GM18517 (cell line): ENCODE results near the gene NETO2.
"Not testable (repeated sequence)": the region's sequence is repeated elsewhere in the genome, so short reads cannot be mapped to it uniquely, and the experiment has no call there.

Experiments
- ATAC-seq: cut with Tn5 transposase; IDR thresholded peaks from one replicate; pipeline ENCODE4 v1.9.1; 2021; ENCODE audit warnings: mild to moderate bottlenecking, moderate library complexity; ENCODE audit not compliant: unreplicated experiment

Gene NETO2

GRCh38 chr16:47136099-47136842, 7.5 kb downstream of the NETO2 start:
- no peak for ATAC-seq

DNA sequence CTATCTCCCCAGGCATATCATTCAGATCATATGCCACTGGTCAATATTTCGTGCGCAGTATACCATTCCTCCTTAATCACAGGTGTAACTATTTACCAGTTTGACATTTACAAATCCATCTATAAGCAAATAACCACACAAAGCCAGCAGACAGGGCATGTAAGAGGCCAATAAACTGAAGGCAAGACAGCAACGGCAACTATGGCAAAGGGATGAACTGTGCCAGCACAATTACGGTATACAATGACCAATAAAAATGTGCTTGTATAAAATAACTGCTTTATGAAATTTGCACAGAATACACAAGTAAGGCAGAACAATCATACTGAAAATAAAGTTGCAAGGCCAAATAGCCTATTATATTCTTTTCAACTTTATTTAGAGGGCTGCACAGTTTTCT, 9.2 kb downstream of the NETO2 start:
- ATAC-seq: no peak

DNA sequence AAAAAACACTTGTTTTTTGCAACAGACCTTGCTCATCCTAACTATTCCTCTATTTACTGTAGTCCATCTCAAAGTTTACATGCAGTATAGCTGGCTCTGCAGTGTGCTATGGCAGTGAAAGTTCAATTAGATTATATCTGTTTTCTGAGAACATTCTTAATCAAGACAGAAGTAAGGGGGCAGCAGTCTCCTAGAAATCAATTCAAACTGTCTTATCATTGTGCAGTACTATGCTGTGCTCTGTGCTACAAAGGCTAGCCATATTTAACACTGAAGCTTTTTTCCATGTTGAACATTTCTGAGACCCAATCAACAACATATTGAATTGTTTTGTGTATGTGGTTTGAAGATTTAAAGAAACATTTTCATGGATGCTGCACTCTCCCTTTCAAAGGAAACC, 11.4 kb downstream of the NETO2 start:
- no peak for ATAC-seq

GRCh38 chr16:47129755-47130435, 13.8 kb downstream of the NETO2 start:
- no peak for ATAC-seq

GRCh38 chr16:47127541-47127940, 16.2 kb downstream of the NETO2 start:
- ATAC-seq: no peak

DNA sequence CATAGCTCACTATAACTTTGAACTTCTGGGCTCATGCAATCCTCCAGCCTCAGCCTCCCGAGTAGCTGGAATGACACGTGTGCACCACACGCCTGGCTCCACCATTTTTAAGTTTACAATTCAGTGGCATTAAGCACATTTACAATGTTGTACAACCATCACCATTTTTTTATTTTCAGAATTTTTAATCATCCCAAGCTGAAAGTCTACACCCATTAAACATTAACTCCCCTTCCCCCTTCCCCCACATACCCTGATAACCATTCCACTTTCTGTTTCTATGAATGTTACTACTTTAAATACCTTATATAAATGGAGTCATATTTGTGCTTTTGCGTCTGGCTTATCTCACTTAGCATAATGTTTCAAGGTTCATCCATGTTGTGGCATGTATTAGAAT, 18.0 kb downstream of the NETO2 start:
- ATAC-seq: no peak

DNA sequence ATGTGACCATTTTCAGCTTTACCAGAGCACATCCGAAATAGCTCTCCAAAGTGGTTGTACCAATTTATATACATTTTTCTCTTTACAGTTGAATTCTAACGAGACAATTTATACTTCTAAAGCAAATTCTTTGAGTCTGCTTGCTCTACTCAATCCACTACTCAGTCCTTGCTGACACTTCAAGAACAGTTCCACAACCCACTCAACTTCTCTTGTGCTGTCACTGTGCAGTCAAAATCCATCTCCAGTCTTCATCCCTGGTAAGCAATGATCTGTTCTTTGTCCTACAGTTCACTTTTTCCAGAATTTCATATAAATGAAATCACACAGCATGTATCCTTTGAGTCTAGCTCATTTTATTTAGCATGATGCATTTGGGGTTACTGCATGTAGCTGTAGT, 30.6 kb downstream of the NETO2 start:
- no peak for ATAC-seq

GRCh38 chr16:47110939-47111338, 32.8 kb downstream of the NETO2 start:
- no peak for ATAC-seq

GRCh38 chr16:47109361-47109760, 34.4 kb downstream of the NETO2 start:
- ATAC-seq: no peak

DNA sequence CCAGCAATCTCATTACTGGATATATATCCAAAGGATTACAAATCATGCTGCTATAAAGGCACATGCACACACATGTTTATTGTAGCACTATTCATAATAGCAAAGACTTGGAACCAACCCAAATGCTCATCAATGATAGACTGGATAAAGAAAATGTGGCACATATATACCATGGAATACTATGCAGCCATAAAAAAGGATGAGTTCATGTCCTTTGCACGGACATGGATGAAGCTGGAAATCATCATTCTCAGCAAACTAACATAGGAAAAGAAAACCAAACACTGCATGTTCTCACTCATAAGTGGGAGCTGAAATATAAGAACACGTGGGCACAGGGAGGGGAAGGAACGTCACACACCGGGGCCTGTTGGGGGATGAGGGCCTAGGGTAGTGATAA, 40.8 kb downstream of the NETO2 start:
- not testable (repeated sequence) for ATAC-seq

- ATAC-seq: not testable (repeated sequence)
These were observed 46.6 kb downstream of the NETO2 start for GRCh38 chr16:47097154-47097553.

DNA sequence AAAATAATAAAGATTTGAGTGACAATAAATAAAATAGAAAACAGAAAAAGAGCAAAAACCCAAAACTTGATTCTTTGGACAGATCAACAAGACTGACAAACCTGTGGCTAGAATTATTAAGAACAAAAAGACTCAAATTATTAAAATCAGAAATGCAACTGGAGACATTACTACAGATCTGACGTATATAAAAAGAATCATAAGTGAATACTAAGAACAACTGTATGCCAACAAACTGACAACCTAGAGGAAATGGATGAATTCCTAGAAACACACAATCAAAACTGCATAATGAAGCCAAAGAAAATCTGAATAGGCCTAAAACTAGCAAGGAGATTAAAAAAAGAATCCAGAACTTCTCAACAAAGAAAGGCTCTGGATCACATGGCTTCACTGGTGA, 47.4 kb downstream of the NETO2 start:
- ATAC-seq: no peak

DNA sequence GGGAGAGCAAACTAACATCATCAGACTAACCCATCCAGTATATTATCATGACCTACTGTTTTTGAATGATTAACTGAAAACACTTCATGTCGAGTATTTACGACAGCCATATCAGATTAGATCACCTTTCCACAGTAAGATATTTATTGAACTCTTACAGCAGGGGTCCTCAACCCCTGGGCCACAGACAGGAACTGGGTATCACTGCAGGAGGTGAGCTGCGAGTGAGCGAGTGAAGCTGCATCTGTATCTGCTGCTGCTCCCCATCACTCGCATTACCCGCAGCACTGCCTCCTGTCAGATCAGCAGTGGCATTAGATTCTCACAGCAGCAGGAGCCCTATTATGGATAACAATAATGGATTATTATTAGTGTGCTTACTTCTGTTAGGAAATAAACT, 59.5 kb downstream of the NETO2 start:
- no peak for ATAC-seq

DNA sequence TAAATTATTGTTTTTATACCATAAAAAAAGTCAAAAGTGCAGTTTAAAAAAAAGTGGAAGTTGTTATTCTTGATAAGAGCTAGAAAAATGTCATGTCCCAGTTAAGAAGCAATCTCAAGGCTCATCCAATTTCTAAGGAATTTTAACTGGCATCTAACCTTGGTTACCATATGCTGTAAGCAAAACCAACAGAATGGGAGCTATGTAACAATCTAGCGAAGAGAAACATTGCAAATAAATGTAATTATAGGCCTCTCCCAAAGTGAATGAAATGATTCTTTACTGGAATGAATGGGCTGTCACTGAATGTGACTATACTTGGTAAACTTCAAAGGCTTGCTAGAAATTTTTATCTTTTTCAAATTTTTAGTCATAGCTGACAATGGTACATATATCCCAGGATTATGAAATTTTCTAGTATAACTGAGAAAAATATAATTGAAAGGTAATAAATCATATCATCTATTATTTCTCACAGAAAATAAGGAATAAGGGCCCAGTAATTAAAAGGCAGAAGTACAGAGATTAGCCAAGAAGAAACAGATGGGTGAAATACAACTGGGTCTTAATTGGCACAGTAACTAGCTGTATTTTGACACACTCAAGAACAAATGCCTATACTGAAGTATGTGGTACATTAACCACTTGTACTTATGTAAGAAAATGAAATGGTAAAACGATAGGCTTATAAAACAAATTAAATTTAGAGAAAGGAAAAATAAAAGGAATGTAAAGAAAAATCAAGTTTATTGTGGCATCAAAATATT, 61.5 kb downstream of the NETO2 start:
- no peak for ATAC-seq

DNA sequence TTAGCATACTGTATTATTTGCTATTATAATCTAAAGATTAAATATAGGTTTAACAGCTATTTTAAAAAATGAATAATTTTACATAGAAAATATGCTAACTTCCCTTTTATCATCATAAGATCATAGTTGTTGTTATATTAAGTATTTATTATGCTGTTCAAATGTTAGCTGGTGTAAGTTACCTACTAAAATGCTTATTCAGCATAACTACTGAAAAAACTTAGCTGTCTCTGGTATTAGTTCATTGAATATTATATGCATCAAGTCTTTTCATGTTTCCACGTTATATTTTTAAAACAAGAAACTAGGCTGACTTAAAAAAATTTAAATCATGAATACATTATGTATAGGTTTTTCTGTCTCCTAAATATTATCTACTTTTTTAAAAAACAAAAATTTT, 62.6 kb downstream of the NETO2 start:
- no peak for ATAC-seq

DNA sequence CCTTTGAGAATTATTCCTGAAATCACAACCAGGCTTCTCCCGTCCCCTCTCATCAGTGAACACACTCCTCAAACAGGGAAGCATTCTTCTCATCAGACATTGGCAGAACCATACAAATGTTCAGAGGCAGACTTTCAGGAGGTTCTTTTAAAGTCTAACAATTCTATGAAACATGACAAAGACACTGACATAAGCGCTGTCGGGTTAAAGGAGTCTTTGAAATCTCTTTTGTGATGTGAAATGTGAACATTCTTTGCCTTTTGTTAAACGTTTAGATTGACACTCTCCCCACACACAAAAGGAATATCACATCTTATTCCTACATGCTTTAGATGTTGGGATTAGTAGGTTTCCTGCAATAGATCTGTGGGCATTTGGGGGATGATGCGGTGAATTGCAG, 63.9 kb downstream of the NETO2 start:
- ATAC-seq: no peak

DNA sequence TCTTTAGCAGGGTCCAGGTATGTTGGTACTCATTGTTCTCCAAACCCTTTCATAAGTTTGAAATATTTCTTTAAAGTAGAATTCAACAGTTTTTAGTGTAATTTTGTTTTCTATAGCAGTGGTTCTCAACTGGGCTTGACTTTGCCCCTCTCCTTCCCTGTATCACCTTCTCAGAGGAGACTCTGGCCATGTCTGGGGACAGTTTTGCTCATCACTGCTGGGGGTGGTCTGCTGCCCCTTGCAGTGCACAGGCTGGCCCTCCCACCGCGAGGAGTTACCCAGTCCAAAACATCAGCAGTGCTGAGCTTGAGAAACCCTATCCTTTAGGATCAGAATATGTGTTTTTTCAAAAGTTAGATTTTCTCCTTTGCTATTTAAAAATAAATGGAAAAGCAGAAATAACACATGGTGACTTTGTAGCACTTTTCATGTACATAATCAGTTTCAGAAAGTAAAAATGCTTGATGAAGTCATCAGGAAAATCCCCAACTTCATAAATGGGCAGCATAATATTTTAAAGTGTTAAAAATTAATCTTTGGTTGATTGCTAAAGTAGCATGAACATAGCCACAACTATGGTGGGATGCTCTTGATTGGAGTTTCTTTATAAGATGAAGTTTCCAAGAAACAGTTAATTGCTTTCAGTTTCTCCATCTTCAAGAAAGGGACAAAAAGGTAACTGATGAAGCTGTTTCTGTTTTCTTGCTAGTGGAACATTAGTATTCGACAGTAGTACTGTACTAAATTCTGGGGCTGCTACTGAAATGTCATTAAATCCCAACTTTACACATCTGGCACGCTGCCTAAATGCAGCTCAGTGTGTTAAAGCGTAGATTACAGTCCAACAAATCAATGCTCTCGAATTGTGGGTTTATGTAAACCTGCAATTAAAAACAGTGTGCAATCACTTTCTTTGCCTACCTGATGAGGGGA, 70.3 kb downstream of the NETO2 start:
- no peak for ATAC-seq

- ATAC-seq: no peak
These were observed 71.6 kb downstream of the NETO2 start for GRCh38 chr16:47072158-47072557.

GRCh38 chr16:47069841-47070584, 73.7 kb downstream of the NETO2 start:
- ATAC-seq: no peak

- ATAC-seq: no peak
These were observed 74.4 kb downstream of the NETO2 start for GRCh38 chr16:47069313-47069712.
